ENCODE measurements around the gene CST6.
A peak's percentile ranks its signal among the peaks of the same experiment; 100 is the strongest.

The CST6 gene

GRCh38 chr11:65988791-65989592 lies 22.8 kb upstream of the CST6 start:
- peak; percentile 97 for TF ChIP-seq CTCF (IDR thresholded peaks at IDR 0.05; ENCODE audit: insufficient read depth, low read depth, low read length, missing control alignments)
- peak; percentile 96 for DNase-seq (ENCODE audit: low read depth)
- no peak overlapping the region for H3K4me3 ChIP-seq (ENCODE audit: low read length)

- DNase-seq (ENCODE audit: low read depth): no peak
- H3K4me3 ChIP-seq (ENCODE audit: low read length): no peak overlapping the region
- no peak for TF ChIP-seq CTCF (IDR thresholded peaks at IDR 0.05; ENCODE audit: insufficient read depth, low read depth, low read length, missing control alignments)
These were observed 19.8 kb upstream of the CST6 start for GRCh38 chr11:65992056-65992455.

- no peak overlapping the region for H3K4me3 ChIP-seq (ENCODE audit: low read length)
- no peak for TF ChIP-seq CTCF (IDR thresholded peaks at IDR 0.05; ENCODE audit: insufficient read depth, low read depth, low read length, missing control alignments)
- DNase-seq (ENCODE audit: low read depth): no peak
These were observed 14.5 kb upstream of the CST6 start for GRCh38 chr11:65997286-65997685.

GRCh38 chr11:66001942-66002647 lies 9.7 kb upstream of the CST6 start, which contains the start of the genes BANF1 and EIF1AD:
TSS of gene BANF1 (plus strand) at chr11:66002503. CDS start at chr11:66003251, 748 bp downstream.
TSS of gene EIF1AD (minus strand) at chr11:66002157. CDS start at chr11:66000389, 1,768 bp downstream.
- TF ChIP-seq CTCF (IDR thresholded peaks at IDR 0.05; ENCODE audit: insufficient read depth, low read depth, low read length, missing control alignments): no peak
- DNase-seq (ENCODE audit: low read depth): peak; percentile 99
- peak within 1 kb of the TSS; percentile 94 for H3K4me3 ChIP-seq (ENCODE audit: low read length)

GRCh38 chr11:66002648-66003225 lies 9.1 kb upstream of the CST6 start:
- peak overlapping the region; percentile 94 for H3K4me3 ChIP-seq (ENCODE audit: low read length)
- peak; percentile 29 for TF ChIP-seq CTCF (IDR thresholded peaks at IDR 0.05; ENCODE audit: insufficient read depth, low read depth, low read length, missing control alignments)
- peak; percentile 39 for DNase-seq (ENCODE audit: low read depth)

GRCh38 chr11:66003291-66003690 lies 8.5 kb upstream of the CST6 start:
- DNase-seq (ENCODE audit: low read depth): no peak
- H3K4me3 ChIP-seq (ENCODE audit: low read length): peak overlapping the region; percentile 94

More at GRCh38 chr11:66003291-66003690, 8.5 kb upstream of the CST6 start:
- no peak for TF ChIP-seq CTCF (IDR thresholded peaks at IDR 0.05; ENCODE audit: insufficient read depth, low read depth, low read length, missing control alignments)

All from epithelial cell of esophagus (primary cell).